HT-29 (cell line): ENCODE data around the gene CRNKL1. TPM values are rescaled to one million over a fixed set of nuclear protein-coding genes. Genes with fewer than 3 reads are reported as not detected.

Experiments
- DNase-seq: peaks from one replicate; pipeline ENCODE4 v3.0.0-alpha.2; 2015; ENCODE audit warnings: low spot score
- total RNA-seq: library from RNA; depleted of rRNA; stranded (reverse); fragments of >200 nt; shearing (Covaris generic); gene quantifications from 2 replicates; pipeline ENCODE4 v1.2.3, GENCODE V29; 2014

The CRNKL1 gene
- total RNA-seq, 1 experiment from 2014 or later = 8.1 TPM

DNA sequence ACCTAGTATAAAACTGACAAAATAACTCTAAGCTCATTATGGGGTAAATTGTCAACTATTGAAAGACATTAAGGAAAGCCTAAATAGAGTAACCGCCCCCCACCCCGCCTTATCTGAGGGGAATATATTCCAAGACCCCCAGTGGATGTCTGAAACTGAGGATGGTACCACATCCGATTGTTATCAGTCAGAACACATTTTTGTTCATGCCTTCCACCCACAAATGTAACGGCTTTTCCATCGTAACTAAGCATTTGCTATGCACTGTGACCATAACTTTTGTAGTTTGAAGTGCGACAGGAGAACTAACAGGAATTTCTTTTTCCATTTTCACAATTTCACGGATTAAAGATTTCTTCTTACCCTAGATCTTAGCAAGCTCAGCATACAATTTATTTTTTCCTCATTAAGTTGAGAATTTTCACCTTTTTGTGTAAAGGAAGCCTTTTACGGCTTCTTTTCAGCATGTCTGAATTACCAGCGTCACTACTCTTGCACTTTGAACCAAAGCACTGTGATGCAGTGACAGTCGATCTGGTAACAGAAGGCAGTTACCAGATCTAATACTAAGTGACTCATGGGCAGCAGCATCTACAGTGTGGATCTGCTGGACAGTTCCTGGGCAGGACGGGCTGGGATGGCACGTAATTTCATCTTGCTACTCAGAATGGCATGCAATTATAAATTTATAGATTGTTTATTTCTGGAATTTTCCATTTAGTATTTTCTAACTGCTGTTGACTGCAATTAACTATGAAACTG, 11.9 kb upstream of the CRNKL1 start:
- DNase-seq = no peak

DNA sequence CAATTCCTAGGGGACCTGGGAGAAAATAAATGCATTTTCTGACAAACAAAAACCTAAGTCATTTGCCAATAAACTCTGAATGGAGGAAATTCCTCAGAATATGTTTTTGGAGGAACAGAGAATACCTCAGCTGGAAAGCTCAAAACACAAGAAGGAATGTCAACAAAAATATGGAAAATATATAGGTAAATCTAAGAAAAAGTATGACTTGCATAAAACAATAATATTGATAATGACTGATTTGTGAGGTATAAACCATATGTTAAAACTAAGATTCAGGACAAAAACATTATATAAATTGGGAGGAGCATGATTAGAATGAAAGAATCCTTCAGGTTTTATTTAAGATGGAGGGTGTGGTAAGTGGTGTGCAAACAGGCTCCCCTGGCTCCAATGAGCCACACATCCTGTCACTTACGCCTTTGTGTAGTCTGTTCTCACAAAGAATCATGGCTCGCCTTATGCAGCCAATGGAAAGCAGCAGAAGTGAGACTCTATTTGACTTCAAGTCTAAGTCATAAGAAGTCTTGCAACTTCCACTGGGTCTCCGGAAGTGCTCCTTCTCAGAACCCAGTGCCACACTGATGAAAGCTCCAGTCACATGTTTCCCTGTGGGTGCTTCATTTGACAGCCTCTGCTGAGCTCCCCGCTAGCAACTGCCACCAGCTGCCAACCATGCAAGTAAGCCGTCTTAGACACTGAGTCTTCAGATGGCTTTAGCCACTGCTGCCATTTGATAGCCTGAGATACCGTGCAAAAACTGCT, 8.2 kb upstream of the CRNKL1 start:
- DNase-seq = no peak

- DNase-seq = no peak
Measured at GRCh38 chr20:20051767-20052073, 546 bp downstream of the CRNKL1 start.

DNA sequence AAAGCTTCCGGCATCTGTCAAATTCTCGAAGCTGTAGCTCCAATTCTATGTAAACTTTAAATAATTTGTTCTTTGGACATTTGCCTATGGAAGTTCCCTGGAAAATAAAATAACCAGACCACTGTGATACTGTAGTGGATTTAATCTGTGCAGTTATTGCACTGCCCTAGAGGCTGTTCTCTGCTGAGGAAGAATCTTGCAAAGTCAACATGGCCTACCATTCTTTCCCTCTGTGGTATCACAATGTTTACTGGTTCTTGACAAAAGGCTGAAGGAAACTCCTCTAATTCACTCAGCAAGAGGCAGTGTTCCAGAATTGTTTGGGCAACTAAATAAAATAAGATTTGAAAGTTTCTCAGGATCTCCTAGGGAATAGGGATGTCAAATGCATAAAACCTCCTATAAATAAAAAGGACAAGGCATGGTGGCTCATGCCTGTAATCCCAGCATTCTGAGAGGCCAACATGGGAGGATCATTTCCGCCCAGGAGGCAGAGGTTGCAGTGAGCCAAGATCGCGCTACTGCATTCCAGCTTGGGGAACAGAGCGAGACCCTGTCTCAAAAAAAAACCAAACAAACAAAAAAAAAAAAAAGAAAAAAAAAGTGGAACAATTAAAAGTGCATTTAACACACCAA, 12.4 kb downstream of the CRNKL1 start:
- DNase-seq = no peak

DNA sequence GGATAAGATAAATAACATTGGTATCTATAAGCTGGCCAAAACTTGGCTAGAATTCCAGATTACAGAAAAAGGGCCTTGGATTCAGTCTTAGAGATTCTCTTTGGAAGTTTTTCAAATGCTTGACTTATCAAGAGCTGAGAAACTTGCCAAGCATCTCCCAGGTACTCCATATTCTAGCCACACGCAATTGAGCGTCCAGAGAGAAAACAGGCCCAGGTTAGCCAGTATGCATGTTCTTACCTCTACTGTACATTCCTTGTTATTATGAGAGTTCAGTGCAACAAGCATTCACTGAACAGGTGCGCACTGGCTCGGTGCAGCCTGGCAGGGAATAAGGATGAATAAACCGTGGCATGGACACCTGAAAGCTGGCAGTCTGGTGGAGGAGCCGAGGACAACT, 13.7 kb downstream of the CRNKL1 start:
- DNase-seq = no peak

DNA sequence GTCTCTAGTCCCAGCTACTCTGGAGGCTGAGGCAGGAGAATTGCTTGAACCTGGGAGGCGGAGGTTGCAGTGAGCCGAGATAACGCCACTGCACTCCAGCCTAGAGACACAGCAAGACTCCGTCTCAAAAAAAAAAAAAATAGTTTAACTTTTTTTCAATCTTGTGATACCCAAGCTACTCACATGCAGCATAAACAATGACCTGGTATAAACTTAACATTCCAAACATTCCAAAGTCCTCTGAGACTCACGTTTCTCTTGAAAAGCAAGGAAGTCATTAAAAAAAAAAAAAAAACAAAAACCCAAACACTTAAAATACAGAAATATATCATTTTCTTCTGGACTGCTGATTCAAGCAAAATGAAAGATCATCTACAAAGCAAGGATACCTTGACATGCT, 14.3 kb downstream of the CRNKL1 start:
- no peak for DNase-seq

DNA sequence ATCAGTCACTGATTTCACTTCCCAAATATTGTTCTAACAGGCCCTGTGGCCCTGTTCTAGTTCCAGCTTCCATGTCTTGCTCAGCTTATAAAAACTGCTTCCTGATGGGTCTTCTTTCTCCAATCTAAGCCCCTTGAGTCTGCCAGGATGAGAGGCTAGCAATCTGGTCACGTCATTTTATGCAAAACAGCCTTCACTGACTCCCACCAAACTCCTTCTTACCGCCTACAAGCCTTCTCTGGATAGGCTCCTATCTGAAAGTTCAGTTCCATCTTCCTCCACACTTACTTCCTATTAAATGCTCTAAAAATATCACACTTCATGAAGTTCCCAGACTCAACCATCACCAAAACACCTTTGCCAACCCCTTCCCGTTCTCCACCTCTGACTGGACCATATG, 15.5 kb downstream of the CRNKL1 start:
- DNase-seq = no peak

GRCh38 chr20:20034486-20034885, 17.8 kb downstream of the CRNKL1 start:
- DNase-seq = no peak

DNA sequence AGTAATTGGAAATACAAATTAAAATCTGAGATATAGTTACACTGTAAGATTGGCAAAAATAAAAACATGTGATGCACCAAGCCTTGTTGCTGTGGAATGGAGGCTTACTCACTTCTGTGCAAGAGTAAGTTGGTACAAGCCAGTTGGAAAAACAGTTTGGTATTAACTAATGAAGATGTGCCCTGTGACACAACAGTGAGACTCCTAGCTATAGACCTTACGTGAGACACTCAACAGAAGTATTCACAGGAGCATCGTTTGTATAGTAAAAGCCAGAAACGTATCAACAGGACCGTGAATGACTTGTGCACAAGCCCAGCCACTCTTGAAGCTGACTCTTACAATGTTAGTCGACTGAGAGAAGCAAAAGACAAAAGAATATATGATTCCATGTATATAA, 20.5 kb downstream of the CRNKL1 start:
- DNase-seq = no peak

- DNase-seq = no peak
Measured at GRCh38 chr20:20027284-20027683, 25.0 kb downstream of the CRNKL1 start.

DNA sequence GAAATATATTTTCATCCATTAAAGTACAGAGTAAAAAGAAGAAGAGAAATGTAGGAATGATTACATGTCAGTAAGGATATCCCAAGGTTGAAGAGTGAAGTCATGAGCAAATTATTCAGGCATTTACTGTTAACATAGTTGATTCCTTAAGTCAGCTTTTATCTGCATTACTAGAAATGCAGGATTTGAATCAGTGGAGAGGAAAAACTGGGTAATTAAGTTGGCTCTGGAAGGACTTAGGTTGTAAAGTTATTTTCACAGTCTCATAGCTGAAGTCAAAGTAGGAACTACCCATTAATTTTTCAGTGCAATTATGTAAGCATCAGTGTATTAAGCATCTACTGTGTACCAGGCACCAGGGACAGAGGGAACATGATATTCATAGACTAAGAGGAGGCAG, 27.3 kb downstream of the CRNKL1 start:
- no peak for DNase-seq

DNA sequence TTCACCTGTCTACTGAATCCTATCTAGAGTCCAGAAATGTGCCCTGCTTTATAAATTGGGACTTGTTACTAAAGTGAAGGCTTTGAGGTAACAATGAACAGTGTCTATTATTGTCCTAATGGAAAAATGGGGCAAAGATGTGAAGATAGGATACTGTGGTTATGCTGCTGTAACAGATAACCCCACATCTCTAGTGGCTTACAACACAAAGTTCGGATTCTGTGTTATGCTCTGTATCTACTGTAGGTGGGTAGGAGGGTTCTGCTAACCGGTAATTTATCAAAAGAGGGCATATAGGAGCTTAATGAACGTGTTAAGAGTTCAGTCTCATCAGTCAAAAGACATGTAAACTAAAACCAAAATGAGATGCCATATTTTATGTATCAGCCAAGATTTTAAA, 28.9 kb downstream of the CRNKL1 start:
- DNase-seq = no peak

DNA sequence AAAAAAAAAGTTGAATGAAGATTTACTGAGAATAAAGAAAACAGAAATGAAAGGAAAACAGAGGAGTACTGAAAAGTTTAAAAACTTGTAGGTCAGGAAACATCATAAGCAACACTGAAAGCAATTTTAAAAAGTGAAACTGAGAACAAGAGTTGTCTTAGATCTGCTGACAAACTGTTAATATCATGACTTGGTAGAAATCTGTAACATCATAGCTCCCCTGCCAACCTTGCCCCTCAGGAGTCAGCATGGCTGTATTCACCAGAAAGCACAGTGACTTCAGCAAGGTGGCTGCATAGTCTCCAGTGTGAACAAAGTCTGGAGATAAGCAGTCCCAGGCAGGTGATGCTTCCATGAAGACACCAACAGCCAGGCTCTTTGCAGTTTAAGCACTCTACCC, 29.8 kb downstream of the CRNKL1 start:
- DNase-seq = no peak

GRCh38 chr20:20021835-20022234, 30.4 kb downstream of the CRNKL1 start:
- DNase-seq = no peak

GRCh38 chr20:20020908-20021307, 31.4 kb downstream of the CRNKL1 start:
- no peak for DNase-seq

DNA sequence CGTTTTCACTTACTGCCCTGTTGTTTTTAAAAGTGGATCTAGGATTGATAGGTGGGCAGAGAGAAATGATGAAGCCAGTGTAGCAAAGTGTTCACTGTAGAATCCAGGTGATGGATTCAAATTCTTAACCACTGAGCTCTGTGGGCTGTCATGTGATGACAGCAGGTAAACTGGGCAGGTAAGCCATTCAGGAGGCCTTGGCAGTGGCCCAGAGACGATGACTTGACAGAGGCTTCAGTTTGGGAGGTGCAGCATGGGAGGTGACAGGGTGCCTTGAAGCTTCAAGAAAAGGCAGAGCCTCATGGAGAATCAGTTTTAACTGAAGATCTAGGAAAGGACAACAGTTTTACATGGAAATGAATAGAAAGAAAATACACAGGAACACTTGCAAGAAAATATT, 33.1 kb downstream of the CRNKL1 start:
- DNase-seq = peak; percentile 76

DNA sequence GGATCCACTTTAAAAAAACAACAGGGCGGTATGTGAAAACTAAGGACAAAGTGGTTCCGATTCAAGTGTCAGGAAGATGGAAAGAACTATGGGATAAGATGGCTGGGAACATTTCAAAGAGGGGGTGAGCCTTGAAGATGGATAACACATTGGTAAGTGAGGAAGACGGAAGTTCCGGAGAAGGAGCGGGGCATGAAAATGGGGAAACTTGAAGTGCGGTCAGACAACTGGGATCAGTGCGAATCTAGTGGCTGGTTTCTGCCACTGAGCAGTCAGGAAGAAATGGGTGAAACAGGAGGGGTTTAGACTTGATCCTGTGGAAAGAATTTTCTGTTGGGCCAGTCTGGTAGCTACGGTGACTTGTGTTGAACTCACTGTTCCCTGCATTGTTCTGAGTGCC, 33.9 kb downstream of the CRNKL1 start:
- DNase-seq = no peak

- peak; percentile 36 for DNase-seq
Measured at GRCh38 chr20:20017844-20018185, 34.5 kb downstream of the CRNKL1 start.

GRCh38 chr20:20017001-20017843, 35.0 kb downstream of the CRNKL1 start, which contains the start of gene NAA20:
NAA20 (plus strand) TSS chr20:20017362; CDS start chr20:20017397, 35 bp downstream.
- peak; percentile 95 for DNase-seq

DNA sequence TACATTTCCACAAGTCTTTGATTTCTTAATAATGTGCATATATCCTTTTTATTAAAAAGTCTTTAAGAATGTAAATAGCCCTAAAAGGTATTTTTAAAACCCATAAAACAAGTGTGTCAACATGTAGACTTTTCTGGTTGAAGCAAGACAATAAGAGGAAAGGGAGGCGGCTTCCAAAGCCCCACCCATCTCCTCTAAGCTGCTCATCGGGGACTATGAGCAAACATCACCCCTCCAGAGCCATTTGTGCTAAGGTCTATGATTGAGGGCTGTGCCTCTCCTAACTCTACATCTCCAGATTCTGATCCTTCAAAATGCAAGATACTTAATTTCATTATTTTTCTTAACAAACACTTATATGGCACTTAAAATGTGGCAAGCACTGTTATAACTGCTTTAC, 37.6 kb downstream of the CRNKL1 start:
- DNase-seq = no peak

- no peak for DNase-seq
Measured at GRCh38 chr20:20012541-20012940, 39.7 kb downstream of the CRNKL1 start.
